GM18861 (cell line): ENCODE measurements around the gene RAP2A.

ENCODE experiments used
- ATAC-seq: cut with Tn5 transposase; IDR thresholded peaks from one replicate; pipeline ENCODE4 v1.9.1; 2021; ENCODE audit not compliant: unreplicated experiment

RAP2A gene

GRCh38 chr13:97492684-97493371, 58.9 kb downstream of the RAP2A start:
- ATAC-seq = no peak

- no peak for ATAC-seq
Measured at GRCh38 chr13:97493456-97493855, 59.5 kb downstream of the RAP2A start.

GRCh38 chr13:97495678-97496077, 61.7 kb downstream of the RAP2A start:
- no peak for ATAC-seq

GRCh38 chr13:97496511-97496910, 62.5 kb downstream of the RAP2A start:
- no peak for ATAC-seq

GRCh38 chr13:97497400-97497799, 63.4 kb downstream of the RAP2A start:
- no peak for ATAC-seq

- no peak for ATAC-seq
Measured at GRCh38 chr13:97498419-97498818, 64.5 kb downstream of the RAP2A start.

GRCh38 chr13:97499181-97499580, 65.2 kb downstream of the RAP2A start:
- ATAC-seq = no peak

GRCh38 chr13:97502181-97502580, 68.2 kb downstream of the RAP2A start:
- ATAC-seq = no peak

GRCh38 chr13:97502706-97503105, 68.7 kb downstream of the RAP2A start:
- ATAC-seq = no peak

- ATAC-seq = peak; percentile 92
Measured at GRCh38 chr13:97505017-97505416, 71.0 kb downstream of the RAP2A start.

GRCh38 chr13:97506511-97506910, 72.5 kb downstream of the RAP2A start:
- no peak for ATAC-seq

- ATAC-seq = no peak
Measured at GRCh38 chr13:97512732-97513131, 78.8 kb downstream of the RAP2A start.

GRCh38 chr13:97515643-97516042, 81.7 kb downstream of the RAP2A start:
- no peak for ATAC-seq

- ATAC-seq = no peak
Measured at GRCh38 chr13:97517967-97518366, 84.0 kb downstream of the RAP2A start.
